ENCODE results near the gene LRBA.

LRBA gene

DNA sequence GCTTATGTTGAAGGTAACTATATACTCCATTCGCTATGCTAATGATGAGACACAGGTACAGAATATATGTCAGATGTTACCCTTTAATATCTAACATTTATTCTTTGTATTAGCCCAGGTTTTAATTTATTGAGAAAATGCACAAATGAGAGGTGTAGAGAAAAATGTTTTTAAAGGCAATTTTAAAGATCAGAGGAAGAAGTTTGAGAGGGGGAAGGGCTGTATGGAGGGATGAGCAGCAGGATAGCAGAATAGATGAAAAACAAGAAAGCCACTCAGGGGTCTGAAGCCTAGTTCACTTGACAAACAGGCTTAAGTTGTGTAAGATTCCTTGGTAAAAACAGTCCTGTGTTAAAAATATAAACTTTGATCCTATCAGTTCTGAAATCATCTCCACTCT lies 429.5 kb downstream of the LRBA start:
- Histone ChIP-seq H4K20me1 (no peaks in the 10 kb centered on the region), H3K4me1 (no peaks in the 10 kb centered on the region), H3K4me3 (no peak overlapping the region), H3K27ac (no peak overlapping the region), H3K9ac (no peak overlapping the region), H3K36me3 (peaks cover 22% of the 10 kb centered on the region), H3K27me3 (no peaks in the 10 kb centered on the region), H3K9me3 (peaks cover 30% of the 10 kb centered on the region), H3K4me2 (no peak overlapping the region)
- no peak for TF ChIP-seq Cebpa-rat (IDR thresholded peaks at IDR 0.05)

- Histone ChIP-seq H3K9ac (no peak overlapping the region), H3K4me2 (no peak overlapping the region), H3K9me3 (peaks cover 43% of the 10 kb centered on the region), H3K27me3 (no peaks in the 10 kb centered on the region), H3K4me1 (no peaks in the 10 kb centered on the region), H3K36me3 (peaks cover 31% of the 10 kb centered on the region), H3K4me3 (no peak overlapping the region), H4K20me1 (no peaks in the 10 kb centered on the region), H3K27ac (no peak overlapping the region)
- TF ChIP-seq Cebpa-rat (IDR thresholded peaks at IDR 0.05) = no peak
Measured at GRCh38 chr4:150584111-150584915, 430.8 kb downstream of the LRBA start.

GRCh38 chr4:150583287-150584110 lies 431.6 kb downstream of the LRBA start:
- TF ChIP-seq Cebpa-rat (IDR thresholded peaks at IDR 0.05) = no peak
- Histone ChIP-seq H3K4me2 (no peak overlapping the region), H3K27me3 (no peaks in the 10 kb centered on the region), H3K4me3 (no peak overlapping the region), H4K20me1 (no peaks in the 10 kb centered on the region), H3K9me3 (peaks cover 44% of the 10 kb centered on the region), H3K9ac (no peak overlapping the region), H3K4me1 (no peaks in the 10 kb centered on the region), H3K27ac (no peak overlapping the region), H3K36me3 (peaks cover 32% of the 10 kb centered on the region)

DNA sequence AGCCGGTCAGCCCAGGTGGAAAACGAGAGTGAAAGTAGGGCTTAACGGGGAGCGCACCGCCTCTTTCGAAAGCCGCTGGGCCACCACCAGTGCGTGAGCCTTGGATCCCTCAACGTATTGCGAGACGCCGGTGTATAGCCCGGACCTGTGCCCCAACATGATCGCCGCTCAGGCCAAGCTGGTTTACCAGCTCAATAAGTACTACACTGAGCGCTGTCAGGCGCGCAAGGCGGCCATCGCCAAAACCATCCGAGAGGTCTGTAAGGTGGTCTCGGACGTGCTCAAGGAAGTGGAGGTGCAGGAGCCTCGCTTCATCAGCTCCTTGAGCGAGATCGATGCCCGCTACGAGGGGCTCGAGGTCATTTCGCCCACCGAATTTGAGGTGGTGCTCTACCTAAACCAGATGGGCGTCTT lies 432.2 kb downstream of the LRBA start:
- H3K4me1 ChIP-seq = no peaks in the 10 kb centered on the region
- no peaks in the 10 kb centered on the region for H3K27me3 ChIP-seq
- H3K4me3 ChIP-seq = no peak overlapping the region
- TF ChIP-seq Cebpa-rat (IDR thresholded peaks at IDR 0.05) = no peak
- no peak overlapping the region for H3K9ac ChIP-seq
- H3K27ac ChIP-seq = no peak overlapping the region
- no peak overlapping the region for H3K4me2 ChIP-seq
- peaks cover 44% of the 10 kb centered on the region for H3K9me3 ChIP-seq
- H4K20me1 ChIP-seq = no peaks in the 10 kb centered on the region
- H3K36me3 ChIP-seq = peaks cover 32% of the 10 kb centered on the region

- TF ChIP-seq Cebpa-rat (IDR thresholded peaks at IDR 0.05) = no peak
- H3K27ac ChIP-seq = no peak within 1 kb of the TSS
- peaks cover 32% of the 10 kb centered on the region for H3K36me3 ChIP-seq
- peaks cover 44% of the 10 kb centered on the region for H3K9me3 ChIP-seq
- H3K4me2 ChIP-seq = no peak within 1 kb of the TSS
- no peak within 1 kb of the TSS for H3K4me3 ChIP-seq
- H3K9ac ChIP-seq = no peak within 1 kb of the TSS
- no peaks in the 10 kb centered on the region for H3K27me3 ChIP-seq
- H3K4me1 ChIP-seq = no peaks in the 10 kb centered on the region
- H4K20me1 ChIP-seq = no peaks in the 10 kb centered on the region
Measured at GRCh38 chr4:150582146-150582872, 432.8 kb downstream of the LRBA start, which contains the start of gene MAB21L2. Gene MAB21L2 (plus strand): TSS chr4:150582151. CDS start chr4:150583030, 879 bp downstream.

DNA sequence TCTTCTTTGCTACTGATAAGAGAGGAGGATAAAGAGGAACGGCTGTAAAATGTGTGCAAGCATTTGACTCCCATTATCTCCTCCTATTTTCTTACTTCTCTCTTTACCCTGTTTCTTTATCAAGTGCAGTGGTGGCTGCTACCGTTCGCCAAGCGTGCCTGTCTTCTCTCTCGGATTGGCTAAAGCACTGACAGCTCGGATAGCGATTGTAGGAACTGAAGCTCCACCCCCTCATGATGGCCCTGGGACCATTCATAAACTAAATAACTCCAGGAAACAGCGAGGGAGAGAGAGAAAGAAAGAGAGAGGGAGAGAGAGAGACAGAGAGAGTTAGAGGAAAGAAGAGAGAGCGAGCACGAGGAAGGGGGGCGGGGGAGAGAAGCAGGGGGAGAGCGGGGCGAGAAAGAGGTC lies 433.4 kb downstream of the LRBA start:
- no peak overlapping the region for H3K9ac ChIP-seq
- H3K9me3 ChIP-seq = peaks cover 44% of the 10 kb centered on the region
- no peaks in the 10 kb centered on the region for H4K20me1 ChIP-seq
- H3K4me2 ChIP-seq = no peak overlapping the region
- no peak overlapping the region for H3K4me3 ChIP-seq
- TF ChIP-seq Cebpa-rat (IDR thresholded peaks at IDR 0.05) = no peak
- H3K27me3 ChIP-seq = no peaks in the 10 kb centered on the region
- no peaks in the 10 kb centered on the region for H3K4me1 ChIP-seq
- H3K36me3 ChIP-seq = peaks cover 32% of the 10 kb centered on the region
- H3K27ac ChIP-seq = no peak overlapping the region

DNA sequence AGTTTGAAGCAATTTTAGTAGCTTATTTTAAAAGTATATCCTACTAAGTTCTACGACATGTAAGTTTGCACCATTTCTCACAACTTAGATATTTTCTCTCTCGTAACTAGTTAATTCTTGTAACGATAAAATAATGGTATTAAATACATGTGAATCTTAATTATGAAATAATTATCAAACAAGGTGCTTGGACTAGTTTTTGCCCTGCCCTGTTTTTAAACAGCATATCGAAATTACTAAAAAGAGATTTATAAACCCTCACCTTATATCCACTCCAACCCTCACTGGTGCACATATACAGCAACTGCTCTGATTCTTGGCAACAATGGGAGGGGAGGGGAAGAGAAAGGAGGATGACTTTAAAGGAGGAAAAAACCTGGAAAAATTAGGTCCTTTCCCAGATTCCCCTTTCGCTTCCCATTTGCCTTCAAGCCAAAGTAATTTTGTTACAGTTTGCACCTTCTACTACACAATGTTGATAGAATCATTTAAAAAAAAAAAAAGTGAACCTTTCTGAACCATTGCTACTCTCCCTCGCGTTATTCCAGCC lies 434.0 kb downstream of the LRBA start:
- H3K4me3 ChIP-seq = no peak overlapping the region
- H3K27me3 ChIP-seq = no peaks in the 10 kb centered on the region
- TF ChIP-seq Cebpa-rat (IDR thresholded peaks at IDR 0.05) = no peak
- H3K4me2 ChIP-seq = no peak overlapping the region
- H3K27ac ChIP-seq = no peak overlapping the region
- H3K9me3 ChIP-seq = peaks cover 44% of the 10 kb centered on the region
- peaks cover 32% of the 10 kb centered on the region for H3K36me3 ChIP-seq
- no peaks in the 10 kb centered on the region for H4K20me1 ChIP-seq
- no peaks in the 10 kb centered on the region for H3K4me1 ChIP-seq
- no peak overlapping the region for H3K9ac ChIP-seq

DNA sequence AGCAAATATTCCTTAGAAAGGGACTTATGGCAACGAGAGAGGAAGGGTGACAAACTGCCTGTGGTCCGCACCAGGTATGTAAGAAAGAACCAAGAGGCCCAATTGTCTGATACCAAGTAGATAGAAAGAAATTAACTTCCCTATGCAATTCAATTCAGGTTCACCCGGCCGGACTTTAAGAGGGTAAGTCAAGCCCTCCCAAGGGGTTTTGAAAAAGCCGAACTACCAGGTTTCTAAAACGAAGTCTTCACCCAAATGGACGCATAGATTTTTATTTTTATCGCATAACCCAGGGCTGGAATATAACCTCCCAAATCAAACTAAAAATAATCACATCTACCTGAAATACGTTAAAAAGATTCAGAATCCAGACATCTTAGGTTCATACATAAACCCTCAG lies 434.8 kb downstream of the LRBA start:
- TF ChIP-seq Cebpa-rat (IDR thresholded peaks at IDR 0.05) = no peak
- Histone ChIP-seq H3K27ac (no peak overlapping the region), H3K27me3 (no peaks in the 10 kb centered on the region), H3K9me3 (peaks cover 44% of the 10 kb centered on the region), H4K20me1 (no peaks in the 10 kb centered on the region), H3K36me3 (peaks cover 32% of the 10 kb centered on the region), H3K9ac (no peak overlapping the region), H3K4me3 (no peak overlapping the region), H3K4me2 (no peak overlapping the region), H3K4me1 (no peaks in the 10 kb centered on the region)

GRCh38 chr4:150579551-150580234 lies 435.4 kb downstream of the LRBA start:
- H3K9ac ChIP-seq = no peak overlapping the region
- H3K36me3 ChIP-seq = peaks cover 32% of the 10 kb centered on the region
- no peaks in the 10 kb centered on the region for H3K27me3 ChIP-seq
- H3K4me1 ChIP-seq = no peaks in the 10 kb centered on the region
- H3K4me3 ChIP-seq = no peak overlapping the region
- no peak overlapping the region for H3K4me2 ChIP-seq
- H3K27ac ChIP-seq = no peak overlapping the region
- no peak for TF ChIP-seq Cebpa-rat (IDR thresholded peaks at IDR 0.05)
- H4K20me1 ChIP-seq = no peaks in the 10 kb centered on the region
- peaks cover 44% of the 10 kb centered on the region for H3K9me3 ChIP-seq
